Heart right ventricle (tissue), 16 donors: Measurements from ENCODE around the gene TMEM202. TPM values are rescaled to one million over a fixed set of nuclear protein-coding genes. Genes with fewer than 3 reads are reported as not detected.
A peak's percentile ranks its signal among the peaks of the same experiment; 100 is the strongest.

Experiments
- ATAC-seq, 8 donors: fragments of 200-7000 bp; cut with Tn5 transposase; one replicate each; pipeline ENCODE4 v1.9.1; 2020; ENCODE audit warnings: mild to moderate bottlenecking in 8 of 8, moderate library complexity in 8 of 8, moderate number of reproducible peaks in 1 of 8
- DNase-seq, 2 donors: peaks; one replicate each; pipeline ENCODE4 v3.0.0-alpha.2; 2020
- H3K27ac ChIP-seq, 10 donors: fragments of 200-600 bp; sonication (generic) in 2 of 10; one replicate each; pipeline versions ENCODE4 v1.5.0 to v1.8.0; 2020 to 2022; ENCODE audit warnings: mild to moderate bottlenecking in 3 of 10
- H3K27me3 ChIP-seq, 7 donors: fragments of 200-600 bp; one replicate each; pipeline ENCODE4 v1.8.0; 2021 to 2022; ENCODE audit warnings: mild to moderate bottlenecking in 2 of 7
- H3K36me3 ChIP-seq, 9 donors: fragments of 200-600 bp; sonication (generic) in 1 of 9; one replicate each; pipeline versions ENCODE4 v1.5.0 to v1.8.0; 2020 to 2022; ENCODE audit warnings: mild to moderate bottlenecking in 2 of 9
- H3K4me1 ChIP-seq, 9 donors: fragments of 200-600 bp; sonication (generic) in 1 of 9; one replicate each; pipeline versions ENCODE4 v1.5.0 to v1.8.0; 2020 to 2022; ENCODE audit warnings: mild to moderate bottlenecking in 4 of 9
- H3K4me3 ChIP-seq, 10 donors: fragments of 200-600 bp; sonication (generic) in 2 of 10; one replicate each; pipeline versions ENCODE4 v1.5.0 to v1.8.0; 2020 to 2022; ENCODE audit warnings: mild to moderate bottlenecking in 7 of 10, moderate library complexity in 2 of 10
- H3K9me3 ChIP-seq, 11 donors: fragments of 200-600 bp in 10 of 11; sonication (generic) in 2 of 11; one replicate each; pipeline versions ENCODE4 v1.5.0 to v1.8.0; 2013 to 2022; ENCODE audit warnings: mild to moderate bottlenecking in 2 of 11, control low read depth in 1 of 11, moderate library complexity in 1 of 11
- CTCF ChIP-seq, 9 donors: fragments of 200-600 bp; sonication (generic) in 2 of 9; IDR thresholded peaks; one replicate each; pipeline versions ENCODE4 v1.5.0 to v1.8.0; 2021 to 2022; ENCODE audit warnings: antibody characterized with exemption in 9 of 9, mild to moderate bottlenecking in 5 of 9, moderate library complexity in 1 of 9
- WGBS, 2 donors: extraction: QIAGEN DNeasy Blood & Tissue Kit; methylation state at CpG; one replicate each; pipeline ENCODE4 v1.1.7; 2013; ENCODE audit warnings: inconsistent platforms in 1 of 2; 5-methylcytosine and 5-hydroxymethylcytosine counted together
- intact Hi-C, 10 donors: fragments of 100-400 bp; cut with DNase I; formaldehyde crosslinking; loops; one replicate each; pipeline versions ENCODE4 v1.11.1 to v1.14.2; 2022
- polyA plus RNA-seq, 2 donors: library from polyadenylated mRNA; stranded (reverse); fragments of 200-250 nt; gene quantifications; one replicate each; pipeline ENCODE4 v1.2.3, GENCODE V29; 2013
- total RNA-seq, 10 donors: library from RNA; stranded (reverse); fragmentation: NEBNext Ultra II Directional in 3 of 10; extraction: Animal tissue kit (Norgen Biotek cat#: 25700) in 3 of 10; gene quantifications; one replicate each; pipeline versions ENCODE4 v1.2.1 to v1.2.4, GENCODE V29; 2021 to 2023
- donor health status: Arrhythmogenic right ventricular cardiomyopathy.
- donor health status: ischemic (EF 13 %, LVEDD 7.1; RV severe dilation, severe dysfunction).
- donor health status: healthy with polysubstance abuse.
- donor health status: DM: no; HTN: yes; CAD: no.
- donor health status: DM: no; HTN: no; CAD: no.
- donor health status: ischemic (EF 25% LVEDD 6.9; RV normal size, moderate dysfunction).
- donor health status: ischemic (EF 25% LVEDD 5.7; RV mildly dilated, moderate dysfunction).
- donor health status: healthy.
- donor health status: DM: yes; HTN: yes; CAD: no.
- donor health status: Ischemic cardiomyopathy.
- donor health status: ischemic (EF 35%, LVEDD 5.7; RV mildly dilated, moderate dysfunction).
- donor health status: nonischemic (EF 11% LVEDD 7.7; RV severe dilation, severe dysfunction).
- donor health status: DM: yes; HTN: yes; CAD: no.
- donor health status: PGD.
- donor health status: ischemic (EF 29% LVEDD 5.4; RV normal size, mild dysfunction).
- donor health status: nonischemic (EF 23%, LVEDD 6.1; RV moderate dilation, normal function).

The TMEM202 gene
- total and polyA plus RNA-seq, 12 donors, result not detected

GRCh38 chr15:72368899-72369298, 29.2 kb upstream of the TMEM202 start:
- H3K4me3 ChIP-seq, result no peak overlapping the region
- peaks cover 0 to 31% (median 0%) of the 10 kb centered on the region in 9 donors for H3K36me3 ChIP-seq
- WGBS, 2 donors, result 65 to 71% methylated on average over 2 of the region's 2 CpGs
- intact Hi-C loops, result no loop called here
- peaks cover 0 to 88% (median 19%) of the 10 kb centered on the region in 9 donors for H3K4me1 ChIP-seq
- H3K9me3 ChIP-seq, result no peaks in the 10 kb centered on the region
- peak; percentile 7 to 21 for DNase-seq
- ATAC-seq, result peak in 7 of 8 donors; percentile 75 to 83 (median 79)
- H3K27me3 ChIP-seq, result no peaks in the 10 kb centered on the region
- TF ChIP-seq CTCF (IDR thresholded peaks at IDR 0.05), result no peak
- H3K27ac ChIP-seq, result peak overlapping the region in 6 of 10 donors; percentile 10 to 85 (median 40)

- 77 to 79% methylated on average over 1 of the region's 1 CpG for WGBS, 2 donors
- Histone ChIP-seq H3K27me3 (no peaks in the 10 kb centered on the region), H3K36me3 (peaks cover 0 to 31% (median 0%) of the 10 kb centered on the region in 9 donors), H3K4me1 (peaks cover 0 to 99% (median 29%) of the 10 kb centered on the region in 9 donors), H3K27ac (peak overlapping the region in 1 of 10 donors; percentile 85), H3K4me3 (no peak overlapping the region), H3K9me3 (no peaks in the 10 kb centered on the region)
- no peak for DNase-seq
- no peak for TF ChIP-seq CTCF (IDR thresholded peaks at IDR 0.05)
- intact Hi-C loops, result loop anchor here in 3 of 10 donors (10.0 kb wide), 2 partner anchors 105 to 685 kb away; partner anchors contain the start of genes ARIH1 (in 2 of the 3) and NEO1 (in 1 of the 3)
- peak in 2 of 8 donors; percentile 43 to 46 for ATAC-seq
These were observed 28.1 kb upstream of the TMEM202 start for GRCh38 chr15:72369964-72370363.

GRCh38 chr15:72372361-72372760, 25.7 kb upstream of the TMEM202 start:
- no peak overlapping the region for H3K4me3 ChIP-seq
- H3K9me3 ChIP-seq, result no peaks in the 10 kb centered on the region
- H3K27ac ChIP-seq, result peak overlapping the region in 1 of 10 donors; percentile 59
- intact Hi-C loops, result loop anchor here in 3 of 10 donors (10.0 kb wide), 2 partner anchors 102 to 682 kb away; partner anchors contain the start of genes ARIH1 (in 2 of the 3) and NEO1 (in 1 of the 3)
- H3K36me3 ChIP-seq, result peaks cover 0 to 26% (median 0%) of the 10 kb centered on the region in 9 donors
- ATAC-seq (no peak), DNase-seq (no peak)
- no peak for TF ChIP-seq CTCF (IDR thresholded peaks at IDR 0.05)
- H3K4me1 ChIP-seq, result peaks cover 6 to 95% (median 45%) of the 10 kb centered on the region in 9 donors
- H3K27me3 ChIP-seq, result no peaks in the 10 kb centered on the region

- Histone ChIP-seq H3K27ac (peak overlapping the region; percentile 57 to 94 (median 84)), H3K4me3 (peak overlapping the region; percentile 62 to 92 (median 77)), H3K36me3 (peaks cover 0 to 15% (median 0%) of the 10 kb centered on the region in 9 donors), H3K4me1 (peaks cover 6 to 76% (median 33%) of the 10 kb centered on the region in 9 donors), H3K9me3 (no peaks in the 10 kb centered on the region), H3K27me3 (no peaks in the 10 kb centered on the region)
- intact Hi-C loops, result loop anchor here in 5 of 10 donors (5.0 to 10.0 kb wide), 3 partner anchors 97 to 679 kb away; partner anchors contain the start of genes ARIH1 (in 5 of the 5) and NEO1 (in 1 of the 5)
- 0 to 1% methylated on average over 17 of the region's 17 CpGs for WGBS, 2 donors
- TF ChIP-seq CTCF (IDR thresholded peaks at IDR 0.05), result no peak
- DNase-seq, result no peak
- peak in 7 of 8 donors; percentile 59 to 77 (median 62) for ATAC-seq
These were observed 22.6 kb upstream of the TMEM202 start for GRCh38 chr15:72375501-72375845.
